ENCODE measurements around the gene DNASE1L1.

DNA sequence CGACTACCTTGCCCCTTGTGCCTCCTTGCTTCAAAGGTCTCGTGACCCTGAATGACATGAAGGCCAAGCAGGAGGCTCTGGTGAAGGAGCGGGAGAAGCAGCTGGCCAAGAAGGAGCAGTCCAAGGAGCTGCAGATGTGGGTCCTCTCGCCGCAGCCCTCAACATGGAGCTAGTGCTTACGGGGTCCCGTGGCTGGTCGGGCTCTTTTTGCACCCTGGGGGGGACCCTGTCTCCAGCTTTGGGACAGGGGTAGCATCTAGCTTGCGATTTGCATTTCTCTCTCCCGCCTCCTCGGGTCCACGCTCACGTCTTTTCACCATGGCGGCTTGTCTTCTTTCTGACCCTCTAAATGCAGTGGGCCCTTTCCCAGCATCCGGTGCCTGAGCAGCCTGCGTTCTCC lies 36.7 kb upstream of the DNASE1L1 start:
- TF ChIP-seq CTCF (IDR thresholded peaks at IDR 0.05) (no peak), FOXP4 (CRISPR knock-in tag; IDR thresholded peaks at IDR 0.05) (no peak), TCF7 (CRISPR knock-in tag; IDR thresholded peaks at IDR 0.05; ENCODE audit: low read depth) (no peak), NR1H2 (CRISPR knock-in tag; IDR thresholded peaks at IDR 0.05) (no peak), CREB1 (CRISPR knock-in tag; IDR thresholded peaks at IDR 0.05) (no peak), SP1 (CRISPR knock-in tag; conservative IDR thresholded peaks at IDR 0.05) (no peak), MAX (CRISPR knock-in tag; IDR thresholded peaks at IDR 0.05) (no peak), NFE2L1 (CRISPR knock-in tag; IDR thresholded peaks at IDR 0.05) (no peak)

All from WTC11 (cell line).